Kidney capillary endothelial cell (primary cell): Measurements from ENCODE around the gene STOML1.
"Not testable (repeated sequence)": the region's sequence is repeated elsewhere in the genome, so short reads cannot be mapped to it uniquely, and the experiment has no call there.

Experiments
- DNase-seq: peaks from one replicate; pipeline ENCODE4 v3.0.0-alpha.2; 2018; ENCODE audit warnings: low spot score

STOML1 gene

GRCh38 chr15:73960472-73961070 lies 31.5 kb downstream of the STOML1 start:
- not testable (repeated sequence) for DNase-seq

GRCh38 chr15:73959801-73960200 lies 32.3 kb downstream of the STOML1 start:
- no peak for DNase-seq

- no peak for DNase-seq
Measured at GRCh38 chr15:73959012-73959581, 33.0 kb downstream of the STOML1 start.

DNA sequence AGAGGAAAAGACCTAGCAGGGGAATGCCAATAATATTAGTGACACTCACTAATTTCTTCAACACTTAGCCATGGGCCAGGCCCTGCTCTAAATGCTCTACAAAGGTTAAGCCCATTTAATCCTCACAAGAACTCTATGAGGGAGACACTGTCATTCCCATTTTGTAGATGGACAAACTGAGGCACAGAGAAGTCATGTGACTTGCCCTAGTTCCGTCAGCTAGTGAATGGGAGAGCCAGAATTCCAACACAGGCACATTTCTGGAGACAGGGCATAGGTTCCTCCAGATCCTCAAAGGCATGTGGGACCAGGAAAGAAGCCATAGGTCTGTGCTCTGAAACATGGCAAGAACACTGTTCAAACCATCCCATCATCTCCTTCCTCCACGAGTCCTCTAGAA lies 34.3 kb downstream of the STOML1 start:
- DNase-seq, result no peak

DNA sequence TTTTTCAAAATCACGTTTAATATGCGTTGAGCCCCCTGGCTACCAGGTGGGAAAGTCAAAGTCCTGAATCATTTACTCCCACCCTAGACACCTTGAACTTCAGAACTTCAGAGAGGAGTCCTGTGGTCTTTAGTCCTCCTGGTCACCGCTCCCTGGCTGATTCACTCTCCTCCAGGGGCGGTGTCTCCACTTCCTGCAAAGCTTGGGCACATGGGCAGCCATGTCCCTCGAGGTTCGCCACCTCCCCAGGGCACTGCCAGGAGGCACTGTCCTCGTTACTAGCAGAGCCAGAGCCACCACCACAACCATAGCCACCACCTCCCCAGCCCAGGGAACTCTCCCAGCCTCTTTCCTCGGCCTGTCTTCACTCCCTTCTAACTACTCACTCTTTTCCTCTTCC lies 34.8 kb downstream of the STOML1 start:
- DNase-seq, result no peak

DNA sequence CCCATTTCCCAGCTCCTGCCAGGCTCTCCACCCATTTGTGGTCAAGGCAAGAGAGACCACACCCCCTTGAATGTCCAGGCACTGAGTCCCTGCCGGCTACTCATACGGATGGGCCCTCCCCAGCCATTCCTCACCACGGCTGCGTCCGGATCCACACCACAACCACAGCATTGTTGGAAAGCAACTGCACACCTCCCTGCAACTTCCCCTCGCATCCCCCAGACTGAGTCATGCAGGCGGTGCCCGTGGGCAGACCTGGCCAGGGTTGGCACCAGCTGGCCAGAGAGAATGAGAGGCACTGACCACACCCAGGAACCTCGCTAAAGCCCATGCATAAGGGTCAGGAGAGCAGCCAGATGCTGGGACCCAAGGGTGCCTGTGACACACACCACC lies 35.4 kb downstream of the STOML1 start:
- peak; percentile 48 for DNase-seq

DNA sequence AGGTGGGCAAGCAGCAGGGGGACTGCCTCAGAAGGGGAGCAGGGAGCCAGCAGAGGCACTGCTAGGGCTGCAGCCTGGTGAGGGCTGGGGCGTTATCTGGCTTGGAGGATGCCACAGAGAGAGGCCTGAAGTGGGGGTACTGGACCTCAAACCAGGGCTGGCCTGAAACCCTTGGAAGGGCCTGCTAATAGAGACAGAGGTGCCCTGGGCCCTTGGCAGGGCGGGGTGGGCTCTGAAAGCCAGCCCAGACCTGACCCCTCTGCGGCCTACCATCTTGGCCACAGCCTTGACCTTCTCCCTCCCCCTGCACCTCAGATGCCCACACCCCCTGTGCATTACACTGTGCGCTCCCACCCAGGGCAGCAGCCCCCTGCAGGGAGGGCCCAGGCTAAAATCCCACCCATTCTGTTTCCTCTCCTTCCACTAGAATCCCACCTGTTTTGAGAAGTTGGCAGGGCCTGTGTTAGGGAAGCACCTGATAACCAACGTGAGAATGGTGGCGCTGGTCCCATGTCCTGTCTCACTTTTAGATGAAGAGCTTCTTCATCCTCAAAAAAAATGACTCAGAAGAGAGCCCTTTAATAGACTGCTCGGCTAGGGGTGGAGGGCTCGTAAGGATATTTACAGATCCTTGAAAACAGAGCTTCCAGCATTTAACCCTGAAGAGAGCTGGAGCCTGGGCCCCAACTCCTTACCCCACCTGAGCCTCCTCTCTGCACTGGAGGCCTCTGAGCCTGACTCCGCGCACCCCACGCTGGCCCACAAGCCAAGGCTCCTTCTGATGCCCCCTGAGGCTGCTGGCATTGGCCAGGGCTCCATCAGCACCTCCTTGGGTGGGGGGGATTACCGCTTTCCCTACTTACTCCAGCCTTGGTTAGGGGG lies 36.0 kb downstream of the STOML1 start:
- DNase-seq, result no peak

DNA sequence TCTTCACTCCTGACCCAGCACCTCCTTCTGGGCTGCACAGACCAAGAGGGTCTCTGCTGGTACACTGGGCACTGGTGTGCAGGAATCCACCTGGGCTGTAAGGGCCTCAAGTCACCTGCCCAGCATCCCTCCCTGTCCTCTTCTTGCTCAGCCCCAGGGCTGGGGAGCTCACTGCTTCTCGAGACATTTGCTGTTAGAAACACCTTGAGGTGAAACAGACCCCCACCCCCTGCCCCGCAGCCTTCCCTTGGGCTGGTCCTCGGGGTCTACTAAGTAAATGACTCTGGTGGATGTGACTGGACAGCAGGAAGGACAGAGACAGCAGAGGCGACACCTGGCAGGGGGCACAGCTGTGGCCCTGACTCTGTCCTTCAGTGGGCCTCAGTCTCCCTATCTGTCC lies 36.8 kb downstream of the STOML1 start:
- no peak for DNase-seq

GRCh38 chr15:73954188-73955145 lies 37.6 kb downstream of the STOML1 start:
- no peak for DNase-seq

DNA sequence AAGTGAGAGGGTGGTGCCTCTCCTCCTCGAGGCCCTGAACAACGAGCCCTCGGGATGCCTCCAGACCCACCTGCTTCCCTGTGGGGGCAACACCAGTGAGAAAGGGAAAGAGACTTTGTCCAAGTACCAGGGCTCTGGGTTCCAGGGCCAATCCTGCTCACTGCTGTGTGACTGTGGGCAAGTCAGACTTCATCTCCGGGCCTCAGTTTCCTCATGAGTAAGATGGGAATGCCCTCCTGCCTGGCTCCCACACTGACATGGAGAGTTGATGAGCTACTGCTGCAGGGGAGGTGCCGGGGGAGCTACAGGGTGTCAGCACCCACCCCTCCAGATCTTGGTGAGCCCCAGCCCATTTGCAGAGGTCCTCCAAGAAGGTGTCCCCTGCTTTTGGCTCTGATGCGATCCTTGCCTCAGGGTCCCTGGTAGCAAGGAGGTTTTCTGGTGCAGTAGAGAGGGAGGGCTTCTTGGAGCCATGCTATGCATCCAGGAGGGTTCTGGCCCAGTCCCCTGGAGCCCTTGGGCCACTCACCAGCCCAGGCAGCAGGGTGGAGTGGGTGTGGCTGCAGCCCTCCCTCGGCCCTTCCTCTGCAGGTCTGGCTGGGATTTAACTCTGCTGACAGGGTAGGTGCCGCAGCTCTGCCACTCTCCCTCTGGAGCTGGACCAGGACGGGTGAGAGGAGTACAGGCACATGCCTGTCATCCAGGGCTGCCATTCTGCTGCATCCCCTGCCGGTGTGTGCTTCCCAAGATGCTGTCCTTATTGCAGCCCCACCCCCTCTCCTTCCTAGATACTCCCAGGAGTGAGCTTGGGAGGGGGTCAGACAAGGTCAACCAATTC lies 39.0 kb downstream of the STOML1 start:
- DNase-seq, result no peak

DNA sequence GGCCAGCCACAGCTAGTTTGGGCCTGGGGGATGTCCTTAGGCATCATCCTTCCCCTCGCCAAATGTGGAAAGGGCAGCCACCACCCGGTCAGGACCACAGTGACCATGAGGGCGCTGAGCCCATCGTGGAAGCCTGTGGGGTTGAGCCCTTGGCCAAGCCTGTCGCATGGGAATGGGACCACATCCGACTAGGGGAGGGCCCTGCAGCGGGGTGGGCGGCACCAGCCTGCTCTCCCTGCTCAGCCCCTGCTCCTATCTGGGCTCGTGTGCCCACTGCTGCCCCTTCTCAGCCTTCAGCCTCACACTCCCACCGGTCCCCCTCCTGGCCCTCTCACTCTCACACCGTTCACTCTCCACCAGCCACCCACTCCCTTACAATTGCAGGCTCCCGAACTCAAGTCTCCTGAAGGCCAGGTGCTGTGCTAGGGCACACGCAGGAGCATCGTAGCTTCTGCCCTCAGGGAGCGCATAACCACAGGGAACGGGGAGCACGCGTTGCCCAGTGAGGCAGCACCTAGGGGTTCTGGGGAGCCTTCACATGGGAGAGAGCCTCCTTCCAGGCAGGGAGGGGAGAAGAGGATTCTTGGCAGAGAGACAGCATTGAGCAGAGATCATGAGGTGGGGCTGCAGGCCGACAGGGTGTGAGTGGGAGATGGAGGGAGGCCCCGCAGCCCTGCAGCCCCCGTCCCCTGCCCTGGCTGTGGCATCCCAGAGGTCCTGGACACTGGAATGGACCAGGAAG lies 39.8 kb downstream of the STOML1 start:
- DNase-seq, result no peak

GRCh38 chr15:73951601-73952000 lies 40.5 kb downstream of the STOML1 start:
- no peak for DNase-seq

DNA sequence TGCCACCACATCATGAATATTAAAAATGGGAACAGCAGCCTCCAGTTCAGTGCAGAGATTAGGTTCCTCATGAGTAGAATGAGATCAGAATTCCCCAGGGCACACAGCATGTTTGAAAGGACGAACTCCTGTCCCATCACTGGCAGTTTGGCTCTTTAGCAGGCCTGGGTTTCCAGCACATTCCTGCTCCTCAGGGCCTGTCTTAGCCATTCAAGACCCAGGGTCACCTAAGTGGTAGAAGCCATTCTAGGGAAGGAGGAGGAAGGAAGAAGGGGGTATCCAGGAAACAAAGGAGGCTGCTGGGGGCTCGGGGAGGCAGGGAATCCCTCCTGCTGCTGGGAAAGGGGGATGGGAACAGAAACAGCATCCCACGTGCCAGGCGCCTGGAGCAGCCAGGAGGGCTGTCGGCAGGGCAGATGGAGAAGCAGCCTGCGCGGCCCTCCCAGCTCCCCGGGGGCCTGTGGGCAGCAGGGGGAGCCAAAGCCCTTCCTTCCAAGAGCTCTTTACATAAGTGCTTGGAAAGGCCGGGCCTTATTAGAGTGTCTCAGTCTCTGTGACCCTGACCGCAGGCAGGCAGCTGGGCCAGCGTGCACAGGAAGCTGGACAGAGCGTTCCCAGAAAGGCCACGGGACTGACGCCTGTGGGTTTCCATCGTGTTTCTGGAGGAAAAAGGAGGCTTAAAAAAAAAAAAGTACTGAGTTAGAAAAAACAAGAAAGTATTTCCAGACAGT lies 41.1 kb downstream of the STOML1 start:
- peak; percentile 87 for DNase-seq

DNA sequence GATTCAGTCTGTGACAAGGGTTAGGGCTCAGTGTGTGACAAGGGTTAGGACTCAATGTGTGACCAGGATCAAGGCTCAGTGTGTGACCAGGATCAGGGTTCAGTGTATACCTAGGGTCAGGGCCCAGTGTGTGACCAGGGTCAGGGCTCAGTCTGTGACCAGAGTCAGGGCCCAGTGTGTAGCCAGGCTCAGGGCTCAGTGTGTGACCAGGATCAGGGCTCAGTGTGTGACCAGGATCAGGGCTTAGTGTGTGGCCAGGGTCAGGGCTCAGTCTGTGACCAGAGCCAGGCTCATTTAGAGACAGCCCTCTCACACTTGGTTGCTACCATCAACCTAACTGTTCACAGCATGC lies 41.6 kb downstream of the STOML1 start:
- DNase-seq, result no peak

DNA sequence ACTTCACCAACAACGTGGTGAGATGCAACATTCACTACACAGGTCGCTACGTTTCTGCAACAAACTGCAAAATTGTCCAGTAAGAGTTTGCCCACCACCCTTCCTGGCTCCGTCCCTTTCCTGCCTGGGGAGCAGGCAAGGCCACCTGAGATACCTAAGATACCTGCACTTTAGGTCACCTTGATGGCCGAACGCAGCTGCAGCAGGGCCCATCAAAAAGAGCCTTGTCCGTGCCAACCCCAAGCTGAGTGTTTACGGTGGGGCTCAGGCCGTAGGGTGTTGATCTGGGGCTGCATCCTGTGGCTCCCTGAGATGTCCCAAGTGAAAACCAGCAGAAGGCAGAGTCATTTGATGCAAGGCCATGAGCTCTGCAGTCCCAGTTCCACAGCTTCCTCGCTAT lies 42.6 kb downstream of the STOML1 start:
- DNase-seq, result no peak

- no peak for DNase-seq
Measured at GRCh38 chr15:73948982-73949381, 43.1 kb downstream of the STOML1 start.

GRCh38 chr15:73948396-73948795 lies 43.7 kb downstream of the STOML1 start:
- DNase-seq, result no peak

DNA sequence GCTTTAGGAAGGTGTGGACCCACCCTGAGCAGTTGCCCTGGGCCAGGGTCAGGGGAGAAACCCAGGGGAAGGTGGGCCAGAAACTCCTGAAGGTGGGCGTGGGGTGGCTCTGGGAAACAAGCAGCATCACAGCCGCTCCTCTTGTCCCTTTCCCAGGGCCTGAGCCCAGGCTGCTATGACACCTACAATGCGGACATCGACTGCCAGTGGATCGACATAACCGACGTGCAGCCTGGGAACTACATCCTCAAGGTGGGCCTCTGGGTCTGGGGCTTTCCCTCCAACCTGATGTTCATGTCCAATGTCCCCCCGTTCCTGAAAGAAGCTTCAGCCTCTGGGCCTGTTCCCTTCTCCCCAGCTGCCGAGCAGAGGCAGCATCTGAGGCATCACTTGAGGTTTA lies 44.4 kb downstream of the STOML1 start:
- no peak for DNase-seq

DNA sequence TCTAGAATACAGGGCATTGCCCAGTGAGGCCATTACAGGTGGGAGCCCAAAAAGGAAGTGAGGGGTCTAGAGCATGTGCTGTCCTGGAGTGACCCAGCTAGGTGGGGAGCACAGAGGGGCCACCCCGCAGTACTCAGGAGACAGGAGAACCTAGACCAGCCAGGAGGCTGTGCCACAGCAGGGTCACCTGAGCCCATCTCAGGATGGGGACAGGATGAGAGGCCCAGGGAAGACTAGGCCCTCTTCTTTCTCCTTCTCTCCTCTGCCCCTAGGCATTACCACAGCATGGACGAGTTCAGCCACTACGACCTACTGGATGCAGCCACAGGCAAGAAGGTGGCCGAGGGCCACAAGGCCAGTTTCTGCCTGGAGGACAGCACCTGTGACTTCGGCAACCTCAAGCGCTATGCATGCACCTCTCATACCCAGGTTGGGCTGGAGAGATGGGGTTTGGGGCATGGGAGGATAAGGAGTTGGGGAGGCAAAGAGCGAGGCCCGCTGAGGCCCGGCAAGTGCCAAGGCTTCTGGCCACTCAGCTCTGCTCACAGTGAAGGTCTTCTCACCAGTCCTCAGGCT lies 45.2 kb downstream of the STOML1 start:
- no peak for DNase-seq
